GM13977 (cell line): ENCODE results near the gene PLA2G10.
A peak's percentile ranks its signal among the peaks of the same experiment; 100 is the strongest.
"Not testable (repeated sequence)": the region's sequence is repeated elsewhere in the genome, so short reads cannot be mapped to it uniquely, and the experiment has no call there.

Source experiments
- DNase-seq: peaks from one replicate; pipeline ENCODE4 v3.0.0; 2012; ENCODE audit warnings: low spot score
- in situ Hi-C: fragments of 300-500 bp; cut with MboI; formaldehyde crosslinking; loops from one replicate; pipeline ENCODE4 v1.12.0; 2022; ENCODE audit warnings: low sequenced_read_pairs, low pct_unique_long_range_greater_than_20kb, mixed read lengths, inconsistent platforms; ENCODE audit not compliant: unreplicated experiment
- TF ChIP-seq, protein P1 (sequence below): IDR thresholded peaks from 2 replicates; pipeline ENCODE4 v1.5.1; 2012; ENCODE audit warnings: mild to moderate bottlenecking, control low read depth; ENCODE audit not compliant: insufficient read depth; ENCODE audit errors: extremely low read depth, missing control alignments

Gene PLA2G10

DNA sequence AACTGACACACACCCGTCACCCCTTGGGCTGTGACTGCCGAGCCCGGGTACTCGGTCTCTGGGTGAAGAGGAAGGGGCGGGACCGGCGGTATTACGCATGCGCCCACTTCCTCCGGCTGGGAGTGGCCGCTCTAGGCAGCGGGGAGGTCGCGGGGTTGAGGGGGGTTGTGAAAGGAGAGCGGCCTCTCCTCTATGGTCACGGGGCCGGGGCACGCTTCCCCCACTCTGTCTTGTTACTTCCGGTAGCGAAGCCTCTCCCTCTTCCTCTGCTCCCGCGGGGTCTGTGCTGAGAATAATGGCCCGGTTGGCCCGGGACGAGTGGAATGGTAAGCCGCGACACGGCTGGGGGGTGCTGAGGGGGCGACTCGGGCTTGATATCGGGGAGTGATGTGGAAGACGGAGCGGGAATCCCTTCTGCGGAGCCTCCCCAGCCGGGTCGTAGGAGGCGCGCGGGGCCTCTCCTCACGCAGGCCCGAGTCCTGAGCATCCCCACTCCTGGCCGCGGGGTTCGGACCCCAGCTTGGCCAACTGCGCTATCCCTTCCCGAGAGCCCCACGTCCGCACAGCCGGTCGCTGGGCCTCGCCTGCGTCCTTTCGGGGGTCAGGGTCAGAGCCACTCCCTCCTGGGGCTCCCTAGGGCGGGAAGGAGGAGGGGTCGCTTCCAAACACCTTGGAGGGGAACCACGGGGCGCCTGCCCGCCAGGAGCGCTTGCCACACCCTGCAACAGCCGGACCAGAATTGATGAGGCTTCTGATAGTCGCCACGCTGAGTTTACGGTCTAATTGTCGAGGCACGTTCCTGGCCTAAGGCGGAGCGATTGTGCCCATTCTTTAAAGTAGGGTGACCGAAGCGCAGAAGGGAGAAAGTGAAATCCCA, 61.2 kb downstream of the PLA2G10 start, which contains the start of gene BFAR:
TSS of gene BFAR (plus strand) at position 259 of the 877 bp plus-strand sequence. CDS start 11,396 bp downstream, outside the sequence.
- TF ChIP-seq, protein P1, sequence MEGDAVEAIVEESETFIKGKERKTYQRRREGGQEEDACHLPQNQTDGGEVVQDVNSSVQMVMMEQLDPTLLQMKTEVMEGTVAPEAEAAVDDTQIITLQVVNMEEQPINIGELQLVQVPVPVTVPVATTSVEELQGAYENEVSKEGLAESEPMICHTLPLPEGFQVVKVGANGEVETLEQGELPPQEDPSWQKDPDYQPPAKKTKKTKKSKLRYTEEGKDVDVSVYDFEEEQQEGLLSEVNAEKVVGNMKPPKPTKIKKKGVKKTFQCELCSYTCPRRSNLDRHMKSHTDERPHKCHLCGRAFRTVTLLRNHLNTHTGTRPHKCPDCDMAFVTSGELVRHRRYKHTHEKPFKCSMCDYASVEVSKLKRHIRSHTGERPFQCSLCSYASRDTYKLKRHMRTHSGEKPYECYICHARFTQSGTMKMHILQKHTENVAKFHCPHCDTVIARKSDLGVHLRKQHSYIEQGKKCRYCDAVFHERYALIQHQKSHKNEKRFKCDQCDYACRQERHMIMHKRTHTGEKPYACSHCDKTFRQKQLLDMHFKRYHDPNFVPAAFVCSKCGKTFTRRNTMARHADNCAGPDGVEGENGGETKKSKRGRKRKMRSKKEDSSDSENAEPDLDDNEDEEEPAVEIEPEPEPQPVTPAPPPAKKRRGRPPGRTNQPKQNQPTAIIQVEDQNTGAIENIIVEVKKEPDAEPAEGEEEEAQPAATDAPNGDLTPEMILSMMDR = no peak
- in situ Hi-C loops = no loop called here
- peak; percentile 95 for DNase-seq

DNA sequence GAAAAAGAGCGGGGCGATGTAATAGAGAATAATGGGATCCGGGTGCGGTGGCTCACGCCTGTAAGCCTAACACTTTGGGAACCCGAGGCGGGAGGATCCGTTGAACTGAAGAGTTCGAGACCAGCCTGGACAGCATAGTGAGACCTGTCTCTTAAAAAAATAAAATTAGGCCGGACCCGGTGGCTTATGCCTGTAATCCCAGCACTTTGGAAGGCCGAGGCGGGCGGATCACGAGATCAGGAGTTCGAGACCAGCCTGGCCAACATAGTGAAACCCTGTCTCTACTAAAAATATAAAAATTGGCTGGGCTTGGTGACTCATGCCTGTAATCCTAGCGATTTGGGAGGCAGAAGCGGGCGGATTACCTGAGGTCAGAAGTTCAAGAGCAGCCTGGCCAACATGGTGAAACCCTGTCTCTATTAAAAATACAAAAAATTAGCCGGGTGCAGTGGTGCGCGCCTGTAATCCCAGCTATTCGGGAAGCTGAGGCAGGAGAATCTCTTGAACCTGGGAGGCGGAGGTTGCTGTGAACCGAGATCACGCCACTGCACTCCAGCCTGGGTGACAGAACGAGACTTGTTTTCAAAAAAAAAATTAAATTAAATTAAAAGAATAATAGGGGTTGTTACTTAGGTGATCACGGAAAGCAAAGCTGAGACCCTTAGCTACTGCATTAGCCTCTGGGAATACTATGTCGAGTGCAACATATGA, 63.3 kb downstream of the PLA2G10 start:
- DNase-seq, in situ Hi-C loops: not testable (repeated sequence)

DNA sequence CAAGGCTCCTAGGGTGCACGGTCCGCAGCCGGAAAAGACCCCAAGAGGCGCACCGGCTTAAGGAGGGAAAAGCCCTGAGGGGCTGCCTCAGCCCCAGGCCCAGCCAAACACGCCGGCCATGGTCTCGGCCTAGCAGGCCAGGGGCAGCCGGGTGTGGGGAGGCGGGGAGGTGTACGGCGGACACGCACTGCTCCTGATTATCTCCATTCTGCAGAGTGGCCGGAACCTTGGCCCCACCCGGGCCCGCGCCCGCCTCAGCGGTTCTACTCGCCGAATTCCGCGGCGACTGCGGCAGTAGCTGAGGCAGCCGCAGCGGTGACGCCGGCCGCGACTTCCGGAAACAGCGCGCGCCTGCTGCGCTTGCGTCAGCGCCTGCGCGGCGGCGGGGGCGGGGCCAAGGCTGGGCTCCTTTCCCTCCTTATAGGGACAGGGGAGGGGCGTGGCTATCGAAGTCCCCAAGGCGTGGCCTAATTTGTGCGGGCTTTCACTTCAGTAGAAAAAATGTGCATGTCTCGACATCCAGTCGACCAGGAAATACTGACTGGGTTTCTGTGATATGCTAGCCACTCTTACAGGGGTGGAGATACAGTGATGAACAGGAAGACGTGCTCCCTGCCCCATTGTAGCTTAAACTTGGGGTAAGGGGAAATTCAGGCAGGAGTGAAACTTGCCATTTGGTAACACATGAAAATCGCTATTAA, 64.0 kb downstream of the PLA2G10 start, which contains the start of gene PARN:
TSS of gene PARN (minus strand) at position 342 of the 701 bp plus-strand sequence. CDS start at position 207, 135 bp downstream.
- in situ Hi-C loops = no loop called here
- peak; percentile 98 for DNase-seq
- TF ChIP-seq, protein P1 = no peak

DNA sequence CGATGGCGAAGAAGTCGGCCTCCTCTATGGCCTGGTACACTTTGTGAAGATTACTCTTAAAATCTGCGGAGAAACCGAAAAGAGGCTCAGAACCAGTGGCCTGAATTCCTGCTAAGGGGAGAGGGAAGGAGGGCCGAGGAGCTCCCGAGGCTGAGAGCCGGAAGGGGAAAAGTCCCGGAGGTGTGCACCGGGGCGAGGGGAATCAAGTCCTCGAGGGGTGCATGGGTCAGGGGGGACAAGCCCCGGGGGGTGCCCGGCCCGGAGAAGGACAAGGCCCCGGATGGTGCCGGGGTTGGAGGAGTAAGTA, 64.5 kb downstream of the PLA2G10 start:
- in situ Hi-C loops = no loop called here
- TF ChIP-seq, protein P1 = no peak
- no peak for DNase-seq

DNA sequence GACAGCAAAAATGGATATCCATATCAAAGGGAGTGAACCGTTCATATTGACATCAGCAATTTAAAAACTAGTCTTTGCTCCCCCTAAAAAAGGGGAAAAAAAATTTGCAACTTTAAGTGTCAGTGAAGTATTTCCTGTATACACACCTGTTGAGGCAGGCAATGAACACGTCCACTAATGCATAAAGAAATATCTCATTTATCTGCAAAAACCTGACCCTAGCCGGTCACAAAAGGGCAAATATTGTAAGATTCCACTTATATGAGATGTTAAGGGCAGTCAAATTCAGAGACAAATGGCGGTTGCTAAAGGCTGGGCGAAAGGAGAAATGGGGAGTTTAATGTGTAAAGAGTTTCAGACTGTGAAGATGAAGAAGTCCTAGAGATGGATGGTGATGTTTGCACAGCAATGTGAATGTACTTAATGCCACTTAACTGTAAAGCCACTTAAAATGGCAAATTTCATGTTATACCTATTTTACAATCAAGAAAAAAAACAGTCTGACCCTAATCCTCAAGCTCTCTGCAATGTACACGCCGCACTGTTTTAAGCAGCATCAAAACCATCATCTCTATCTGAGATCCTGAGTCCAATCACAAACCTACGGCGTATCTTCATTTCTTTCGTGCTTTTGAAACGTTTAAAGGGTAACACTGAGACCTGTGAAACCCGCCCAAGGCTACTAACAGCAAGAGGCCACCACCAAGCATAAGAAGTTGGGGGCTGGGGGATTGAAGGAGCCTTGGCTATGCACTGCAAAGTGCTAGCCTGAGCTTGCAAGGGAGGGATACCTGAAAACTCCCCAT, 65.1 kb downstream of the PLA2G10 start:
- DNase-seq = no peak
- TF ChIP-seq, protein P1 = no peak
- in situ Hi-C loops = no loop called here

DNA sequence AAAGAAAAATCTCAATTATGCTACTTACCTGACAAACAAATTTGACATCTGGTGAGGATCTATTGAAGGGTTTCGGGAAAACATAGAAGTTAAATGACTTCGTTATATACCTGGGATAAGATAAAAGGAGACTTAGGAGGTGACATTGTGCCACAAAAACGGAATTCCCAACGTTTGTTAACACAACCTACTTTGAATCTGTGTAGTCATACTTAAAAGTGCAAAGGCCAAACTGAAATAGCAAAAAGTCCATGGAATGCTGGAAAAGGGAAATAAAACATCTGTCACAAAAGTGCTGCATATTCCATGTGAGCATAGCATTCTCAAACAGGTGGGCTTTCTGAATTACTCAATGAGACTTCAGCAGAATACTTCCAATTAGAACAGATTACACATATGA, 67.0 kb downstream of the PLA2G10 start:
- DNase-seq = no peak
- in situ Hi-C loops = no loop called here
- TF ChIP-seq, protein P1 = no peak
